HepG2 (cell line): ENCODE results near the gene SLC5A6. TPM values are rescaled to one million over a fixed set of nuclear protein-coding genes. Genes with fewer than 3 reads are reported as not detected.
A peak's percentile ranks its signal among the peaks of the same experiment; 100 is the strongest.

Experiments used
- ATF1 ChIP-seq: IDR thresholded peaks from 2 replicates; pipeline ENCODE4 v1.6.1; 2016; ENCODE audit warnings: mild to moderate bottlenecking, control low read depth
- FOXP4 ChIP-seq: sonication (generic); formaldehyde crosslinking; IDR thresholded peaks from 2 replicates; pipeline ENCODE4 v1.4.0; 2020; ENCODE audit warnings: missing genetic modification reagents
- GABPB1 ChIP-seq: IDR thresholded peaks from 2 replicates; pipeline ENCODE4 v1.6.1; 2016; ENCODE audit warnings: mild to moderate bottlenecking, missing genetic modification reagents, moderate library complexity, missing compliant biosample characterization
- TBP ChIP-seq: sonication (generic); formaldehyde crosslinking; IDR thresholded peaks from 2 replicates; pipeline ENCODE4 v1.5.0; 2020; ENCODE audit warnings: missing genetic modification reagents
- TFDP2 ChIP-seq: sonication (generic); formaldehyde crosslinking; IDR thresholded peaks from 2 replicates; pipeline ENCODE4 v1.4.0; 2020; ENCODE audit warnings: missing genetic modification reagents
- TOE1 ChIP-seq: sonication (generic); formaldehyde crosslinking; IDR thresholded peaks from 2 replicates; pipeline ENCODE4 v1.4.0; 2020; ENCODE audit warnings: mild to moderate bottlenecking, missing genetic modification reagents
- ZNF224 ChIP-seq: sonication (generic); formaldehyde crosslinking; IDR thresholded peaks from 2 replicates; pipeline ENCODE4 v1.5.0; 2020; ENCODE audit warnings: mild to moderate bottlenecking, missing genetic modification reagents
- ZNF234 ChIP-seq: sonication (generic); formaldehyde crosslinking; conservative IDR thresholded peaks from 2 replicates; pipeline ENCODE4 v1.5.1; 2020; ENCODE audit warnings: mild to moderate bottlenecking, missing genetic modification reagents
- ZNF354B ChIP-seq: sonication (generic); formaldehyde crosslinking; IDR thresholded peaks from 2 replicates; pipeline ENCODE4 v1.8.0; 2022; ENCODE audit warnings: mild to moderate bottlenecking, missing genetic modification reagents
- ZNF674 ChIP-seq: sonication (generic); formaldehyde crosslinking; IDR thresholded peaks from 2 replicates; pipeline ENCODE4 v1.5.0; 2020; ENCODE audit warnings: low read depth, mild to moderate bottlenecking, missing genetic modification reagents
- ZNF766 ChIP-seq: sonication (generic); formaldehyde crosslinking; IDR thresholded peaks from 2 replicates; pipeline ENCODE4 v1.5.0; 2020; ENCODE audit warnings: missing genetic modification reagents, borderline replicate concordance
- polyA plus RNA-seq, 8 experiments: library from polyadenylated mRNA; depleted of rRNA in 3 of 8; stranded (reverse) in 7 of 8; unstranded in 1 of 8; fragments of >200 nt; fragmentation: Illumina TruSeq in 4 of 8; extraction: Trizol in 4 of 8; gene quantifications; 2 replicates each; pipeline versions ENCODE4 v1.2.1 to v1.2.3, GENCODE V29; 2011 to 2016; ENCODE audit warnings: low read depth in 4 of 8, missing spikeins in 1 of 8, mixed read lengths in 1 of 8; ENCODE audit not compliant: insufficient read depth in 1 of 8
- total RNA-seq, 5 experiments: library from RNA; depleted of rRNA; stranded (reverse); fragments of >200 nt; fragmentation: Illumina TruSeq; extraction: Trizol; gene quantifications; 2 replicates each; pipeline ENCODE4 v1.2.3, GENCODE V29; 2016; ENCODE audit warnings: low read depth in 1 of 5
- TF ChIP-seq, protein P1 (sequence below): sonication (generic); formaldehyde crosslinking; IDR thresholded peaks from 2 replicates; pipeline ENCODE4 v1.5.0; 2020; ENCODE audit warnings: missing genetic modification reagents
- TF ChIP-seq, protein P2 (sequence below), 2 experiments: fragments of 450-650 bp in 1 of 2; sonication (generic) in 1 of 2; formaldehyde crosslinking in 1 of 2; IDR thresholded peaks; 2 replicates each; pipeline versions ENCODE4 v1.6.1 to v1.8.0; 2016 to 2022; ENCODE audit warnings: antibody characterized with exemption in 1 of 2, mild to moderate bottlenecking in 1 of 2, missing genetic modification reagents in 1 of 2

SLC5A6 gene
- total and polyA plus RNA-seq, 2 of the 13 experiments (the other 11 are each of a cell fraction or from before 2014, with no cell fraction given): 135 to 417 TPM

DNA sequence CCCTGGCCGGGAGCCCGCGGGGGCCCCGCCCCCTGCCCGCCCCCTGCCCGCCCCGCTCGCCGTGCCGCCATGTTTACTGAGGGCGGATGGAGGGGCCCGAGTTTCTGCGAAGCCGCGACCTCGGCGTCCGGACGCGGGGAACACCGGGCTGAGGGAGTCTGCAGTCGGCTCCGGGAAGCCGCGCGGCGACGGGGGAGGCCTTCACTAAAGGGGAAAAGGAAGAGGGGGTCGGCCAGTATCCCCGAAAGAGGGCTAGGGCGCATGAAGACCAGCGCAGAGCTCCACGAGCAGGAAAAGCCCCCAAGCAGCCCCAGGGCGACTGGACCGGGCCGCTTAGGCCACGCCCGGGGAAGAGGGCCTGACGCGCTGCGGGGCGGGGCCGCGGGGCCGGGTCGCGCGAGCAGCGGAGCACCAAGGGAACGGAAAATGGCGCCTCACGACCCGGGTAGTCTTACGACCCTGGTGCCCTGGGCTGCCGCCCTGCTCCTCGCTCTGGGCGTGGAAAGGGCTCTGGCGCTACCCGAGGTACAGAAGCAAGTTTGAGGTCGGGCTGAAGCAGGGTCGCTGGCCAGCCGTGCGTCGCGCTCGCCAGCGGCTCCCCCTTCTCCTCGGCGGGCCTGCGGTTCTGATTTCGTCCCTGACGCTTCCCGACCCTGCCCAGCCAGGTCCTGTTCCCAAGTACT lies at the start of gene SLC5A6, which contains the start of gene ATRAID (continued):
- peak; percentile 73; the same call in 1 of the 2 replicates for TF ChIP-seq TFDP2 (CRISPR knock-in tag)
- peak; percentile 97; the same call in 1 of the 2 replicates for TF ChIP-seq ZNF234 (CRISPR knock-in tag)
- TF ChIP-seq ZNF354B (CRISPR knock-in tag): no peak
- TF ChIP-seq FOXP4 (CRISPR knock-in tag): peak; percentile 16; the same call in 1 of the 2 replicates
- TF ChIP-seq TOE1 (CRISPR knock-in tag): no peak
- TF ChIP-seq TBP: peak; percentile 89; the same call in 1 of the 2 replicates
- TF ChIP-seq ZNF674: peak; percentile 94
- TF ChIP-seq, protein P1, sequence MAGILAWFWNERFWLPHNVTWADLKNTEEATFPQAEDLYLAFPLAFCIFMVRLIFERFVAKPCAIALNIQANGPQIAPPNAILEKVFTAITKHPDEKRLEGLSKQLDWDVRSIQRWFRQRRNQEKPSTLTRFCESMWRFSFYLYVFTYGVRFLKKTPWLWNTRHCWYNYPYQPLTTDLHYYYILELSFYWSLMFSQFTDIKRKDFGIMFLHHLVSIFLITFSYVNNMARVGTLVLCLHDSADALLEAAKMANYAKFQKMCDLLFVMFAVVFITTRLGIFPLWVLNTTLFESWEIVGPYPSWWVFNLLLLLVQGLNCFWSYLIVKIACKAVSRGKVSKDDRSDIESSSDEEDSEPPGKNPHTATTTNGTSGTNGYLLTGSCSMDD (CRISPR knock-in tag): no peak
- TF ChIP-seq, protein P2, sequence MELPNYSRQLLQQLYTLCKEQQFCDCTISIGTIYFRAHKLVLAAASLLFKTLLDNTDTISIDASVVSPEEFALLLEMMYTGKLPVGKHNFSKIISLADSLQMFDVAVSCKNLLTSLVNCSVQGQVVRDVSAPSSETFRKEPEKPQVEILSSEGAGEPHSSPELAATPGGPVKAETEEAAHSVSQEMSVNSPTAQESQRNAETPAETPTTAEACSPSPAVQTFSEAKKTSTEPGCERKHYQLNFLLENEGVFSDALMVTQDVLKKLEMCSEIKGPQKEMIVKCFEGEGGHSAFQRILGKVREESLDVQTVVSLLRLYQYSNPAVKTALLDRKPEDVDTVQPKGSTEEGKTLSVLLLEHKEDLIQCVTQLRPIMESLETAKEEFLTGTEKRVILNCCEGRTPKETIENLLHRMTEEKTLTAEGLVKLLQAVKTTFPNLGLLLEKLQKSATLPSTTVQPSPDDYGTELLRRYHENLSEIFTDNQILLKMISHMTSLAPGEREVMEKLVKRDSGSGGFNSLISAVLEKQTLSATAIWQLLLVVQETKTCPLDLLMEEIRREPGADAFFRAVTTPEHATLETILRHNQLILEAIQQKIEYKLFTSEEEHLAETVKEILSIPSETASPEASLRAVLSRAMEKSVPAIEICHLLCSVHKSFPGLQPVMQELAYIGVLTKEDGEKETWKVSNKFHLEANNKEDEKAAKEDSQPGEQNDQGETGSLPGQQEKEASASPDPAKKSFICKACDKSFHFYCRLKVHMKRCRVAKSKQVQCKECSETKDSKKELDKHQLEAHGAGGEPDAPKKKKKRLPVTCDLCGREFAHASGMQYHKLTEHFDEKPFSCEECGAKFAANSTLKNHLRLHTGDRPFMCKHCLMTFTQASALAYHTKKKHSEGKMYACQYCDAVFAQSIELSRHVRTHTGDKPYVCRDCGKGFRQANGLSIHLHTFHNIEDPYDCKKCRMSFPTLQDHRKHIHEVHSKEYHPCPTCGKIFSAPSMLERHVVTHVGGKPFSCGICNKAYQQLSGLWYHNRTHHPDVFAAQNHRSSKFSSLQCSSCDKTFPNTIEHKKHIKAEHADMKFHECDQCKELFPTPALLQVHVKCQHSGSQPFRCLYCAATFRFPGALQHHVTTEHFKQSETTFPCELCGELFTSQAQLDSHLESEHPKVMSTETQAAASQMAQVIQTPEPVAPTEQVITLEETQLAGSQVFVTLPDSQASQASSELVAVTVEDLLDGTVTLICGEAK (IDR thresholded peaks at IDR 0.05): no peak
- TF ChIP-seq, protein P2 (CRISPR knock-in tag; IDR thresholded peaks at IDR 0.05): peak; percentile 72
- peak; percentile 98 for TF ChIP-seq ZNF224
- no peak for TF ChIP-seq ATF1 (CRISPR knock-in tag)
- peak; percentile 89 for TF ChIP-seq GABPB1 (CRISPR knock-in tag)
- TF ChIP-seq ZNF766: 0 out of 2 replicates have a peak, but pooled peaks have one; percentile 77
